Prostate gland (tissue), 2 donors: Measurements from ENCODE around the gene ADIPOR2. TPM values are rescaled to one million over a fixed set of nuclear protein-coding genes. Genes with fewer than 3 reads are reported as not detected.

Source experiments
- DNase-seq: peaks from one replicate; pipeline ENCODE4 v3.0.0-alpha.2; 2019; ENCODE audit warnings: low spot score
- H3K27ac ChIP-seq, 2 donors: fragments of 200-600 bp; sonication (generic); 2 replicates each; pipeline ENCODE4 v1.5.1; 2017 to 2019
- H3K27me3 ChIP-seq: fragments of 200-600 bp; sonication (generic); replicated peaks from 2 replicates; pipeline ENCODE4 v1.5.1; 2019; ENCODE audit not compliant: insufficient read depth
- H3K36me3 ChIP-seq, 2 donors: fragments of 200-600 bp; sonication (generic); 1 replicate in 1 of 2; 2 replicates in 1 of 2; pipeline versions ENCODE4 v1.5.1 to v1.8.1; 2017 to 2019
- H3K4me1 ChIP-seq: fragments of 200-600 bp; sonication (generic); replicated peaks from 2 replicates; pipeline ENCODE4 v1.5.1; 2019
- H3K4me3 ChIP-seq, 2 donors: fragments of 200-600 bp; sonication (generic); 2 replicates each; pipeline ENCODE4 v1.5.1; 2017 to 2019
- H3K9me3 ChIP-seq: fragments of 200-600 bp; sonication (generic); 2 replicates; pipeline ENCODE4 v1.5.1; 2017
- CTCF ChIP-seq, 4 experiments: fragments of 200-600 bp in 2 of 4; fragments of 450-650 bp in 2 of 4; sonication (generic) in 2 of 4; IDR thresholded peaks; 1 replicate in 3 of 4; 2 replicates in 1 of 4; pipeline ENCODE4 v1.5.1; 2016 to 2019; ENCODE audit warnings: antibody characterized with exemption in 4 of 4, mild to moderate bottlenecking in 2 of 4, moderate library complexity in 2 of 4
- POLR2A ChIP-seq: fragments of 450-650 bp; IDR thresholded peaks from one replicate; pipeline ENCODE4 v1.6.1; 2016; ENCODE audit warnings: antibody characterized with exemption, mild to moderate bottlenecking
- POLR2AphosphoS5 ChIP-seq: sonication (generic); formaldehyde crosslinking; IDR thresholded peaks from one replicate; pipeline ENCODE4 v1.6.1; 2017; ENCODE audit warnings: antibody characterized with exemption
- WGBS: methylation state at CpG from one replicate; pipeline ENCODE4 v1.1.5; 2018; 5-methylcytosine and 5-hydroxymethylcytosine counted together
- intact Hi-C: fragments of 100-400 bp; cut with DNase I; formaldehyde crosslinking; loops from one replicate; pipeline ENCODE4 v1.14.2; 2022
- total RNA-seq, 2 donors: library from RNA; depleted of rRNA; stranded (reverse); fragments of >200 nt; gene quantifications; one replicate each; pipeline ENCODE4 v1.1.0, GENCODE V29; 2016

ADIPOR2 gene
- total RNA-seq, 2 donors from 2014 or later: 23.7 to 46.2 TPM

GRCh38 chr12:1698720-1699119, 7.8 kb downstream of the ADIPOR2 start:
- H3K27me3 ChIP-seq: no peaks in the 10 kb centered on the region
- H3K4me3 ChIP-seq: no peak overlapping the region
- H3K4me1 ChIP-seq: no peaks in the 10 kb centered on the region
- WGBS: 46% methylated on average over 2 of the region's 2 CpGs
- no peak overlapping the region for H3K27ac ChIP-seq
- TF ChIP-seq POLR2AphosphoS5 (no peak), CTCF (IDR thresholded peaks at IDR 0.05) (no peak), POLR2A (no peak)
- H3K9me3 ChIP-seq: no peaks in the 10 kb centered on the region
- intact Hi-C loops: no loop called here
- no peaks in the 10 kb centered on the region for H3K36me3 ChIP-seq
- no peak for DNase-seq

DNA sequence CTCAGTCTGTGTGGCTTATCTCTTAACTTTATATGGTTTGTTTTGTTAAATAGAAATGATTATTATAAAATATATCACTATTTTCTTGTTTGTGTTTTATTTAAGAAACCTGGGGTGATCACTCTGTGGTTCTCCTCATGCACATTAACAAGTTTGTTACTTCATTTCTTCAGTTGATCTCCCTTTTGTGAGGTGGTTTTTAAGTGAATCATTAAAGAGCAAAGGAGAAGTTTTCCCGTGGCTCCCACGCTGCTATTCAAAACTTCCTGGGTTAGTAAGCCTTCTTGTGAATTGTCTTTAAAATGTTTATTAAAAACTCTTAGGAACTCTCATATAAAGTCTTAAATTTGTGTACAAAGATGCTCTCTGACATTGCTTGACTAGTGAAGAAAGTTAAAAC, 11.8 kb downstream of the ADIPOR2 start:
- H3K36me3 ChIP-seq: no peaks in the 10 kb centered on the region
- H3K27ac ChIP-seq: no peak overlapping the region
- H3K9me3 ChIP-seq: no peaks in the 10 kb centered on the region
- H3K4me3 ChIP-seq: no peak overlapping the region
- no peaks in the 10 kb centered on the region for H3K4me1 ChIP-seq
- no peaks in the 10 kb centered on the region for H3K27me3 ChIP-seq
- WGBS: 62% methylated on average over 2 of the region's 2 CpGs
- intact Hi-C loops: no loop called here
- DNase-seq: no peak
- no peak for TF ChIP-seq POLR2AphosphoS5
- no peak for TF ChIP-seq POLR2A

DNA sequence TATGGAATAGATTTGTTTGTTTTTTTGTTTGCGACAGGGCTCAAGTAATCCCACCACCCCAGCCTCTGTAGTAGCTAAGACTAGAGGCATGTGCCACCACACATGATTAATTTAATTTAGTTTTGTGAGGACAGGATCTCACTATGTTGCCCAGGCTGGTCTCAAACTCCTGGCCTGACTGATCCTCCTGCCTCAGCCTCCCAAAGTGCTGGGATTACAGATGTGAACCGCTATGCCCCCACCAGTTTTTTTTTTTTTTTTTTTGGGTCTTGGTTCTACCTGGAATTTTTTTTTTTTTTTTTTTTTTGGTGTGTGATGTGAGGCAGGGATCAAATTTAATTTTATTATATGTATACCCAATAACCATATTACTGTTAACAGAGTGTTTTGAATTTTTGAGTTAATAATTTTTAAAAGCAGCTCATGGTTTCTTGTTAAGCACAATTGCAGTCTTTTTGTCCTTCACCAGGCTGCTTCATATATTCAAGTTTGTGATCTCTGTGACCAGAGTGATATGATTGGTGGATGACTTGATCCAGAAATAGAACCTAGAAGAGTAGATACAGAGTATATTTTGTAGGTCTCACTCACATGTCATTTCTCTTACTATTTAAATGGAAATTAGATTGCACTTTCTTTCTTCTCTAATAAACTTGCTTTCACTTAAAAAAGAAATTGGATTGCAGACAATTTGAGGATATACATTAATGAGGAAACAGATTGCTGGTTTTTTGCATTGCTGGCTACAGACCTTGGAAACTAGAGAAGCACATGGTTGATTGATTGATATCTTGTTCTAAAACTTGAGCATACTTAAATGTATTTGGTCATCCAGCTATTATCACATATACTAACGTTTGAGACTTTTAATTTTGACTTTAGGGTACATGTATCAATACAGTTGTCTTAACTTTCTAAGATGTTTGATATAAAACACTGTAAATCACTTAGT, 13.2 kb downstream of the ADIPOR2 start:
- TF ChIP-seq POLR2AphosphoS5 (no peak), POLR2A (no peak), CTCF (IDR thresholded peaks at IDR 0.05) (no peak)
- H3K27me3 ChIP-seq: no peaks in the 10 kb centered on the region
- H3K9me3 ChIP-seq: no peaks in the 10 kb centered on the region
- 74% methylated on average over 3 of the region's 3 CpGs for WGBS
- H3K36me3 ChIP-seq: no peaks in the 10 kb centered on the region
- no peak for DNase-seq
- no peaks in the 10 kb centered on the region for H3K4me1 ChIP-seq
- H3K27ac ChIP-seq: no peak overlapping the region
- intact Hi-C loops: no loop called here
- H3K4me3 ChIP-seq: no peak overlapping the region

- intact Hi-C loops: no loop called here
- TF ChIP-seq POLR2AphosphoS5 (no peak), CTCF (IDR thresholded peaks at IDR 0.05) (no peak), POLR2A (no peak)
- WGBS: 68% methylated on average over 3 of the region's 3 CpGs
- no peak for DNase-seq
- H3K27ac ChIP-seq: no peak overlapping the region
- no peaks in the 10 kb centered on the region for H3K9me3 ChIP-seq
- no peak overlapping the region for H3K4me3 ChIP-seq
- no peaks in the 10 kb centered on the region for H3K27me3 ChIP-seq
- no peaks in the 10 kb centered on the region for H3K36me3 ChIP-seq
- no peaks in the 10 kb centered on the region for H3K4me1 ChIP-seq
Observed at GRCh38 chr12:1705774-1706631, 15.1 kb downstream of the ADIPOR2 start.

DNA sequence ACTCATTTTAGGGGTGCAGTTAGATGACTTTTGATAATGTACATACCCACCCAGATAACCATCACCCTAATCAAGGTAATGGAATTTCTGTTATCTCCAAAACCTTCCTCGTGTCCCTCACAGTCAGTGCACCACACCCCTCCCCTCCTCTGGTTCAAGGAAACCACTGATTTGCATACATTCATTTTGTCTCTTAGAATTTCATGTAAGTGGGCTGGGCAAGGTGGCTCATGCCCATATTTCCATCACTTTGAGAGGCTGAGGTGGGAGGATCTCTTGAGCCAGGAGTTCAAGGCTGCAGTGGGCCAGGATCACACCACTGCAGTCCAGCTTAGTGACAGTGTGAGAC, 15.7 kb downstream of the ADIPOR2 start:
- H3K27ac ChIP-seq: no peak overlapping the region
- 26% methylated on average over 1 of the region's 1 CpG for WGBS
- H3K4me3 ChIP-seq: no peak overlapping the region
- TF ChIP-seq POLR2AphosphoS5 (no peak), CTCF (IDR thresholded peaks at IDR 0.05) (no peak), POLR2A (no peak)
- no peaks in the 10 kb centered on the region for H3K4me1 ChIP-seq
- H3K36me3 ChIP-seq: no peaks in the 10 kb centered on the region
- no peaks in the 10 kb centered on the region for H3K9me3 ChIP-seq
- DNase-seq: no peak
- H3K27me3 ChIP-seq: no peaks in the 10 kb centered on the region
- intact Hi-C loops: no loop called here
